WTC11 (cell line): ENCODE data around the gene KRTAP2-1. TPM values are rescaled to one million over a fixed set of nuclear protein-coding genes. Genes with fewer than 3 reads are reported as not detected.
"Not testable (repeated sequence)": the region's sequence is repeated elsewhere in the genome, so short reads cannot be mapped to it uniquely, and the experiment has no call there.

Experiments used
- ATAC-seq: fragments of 200-7000 bp; cut with Tn5 transposase; 2 replicates; pipeline ENCODE4 v1.10.0; 2021; ENCODE audit warnings: mild to moderate bottlenecking, moderate library complexity
- Bru-seq: library from RNA; stranded (reverse); fragments of 400-500 nt; gene quantifications from one replicate; lab custom pipeline; 2021; lab: Mats Ljungman, UMichigan
- CTCF ChIA-PET: fragments of 300-600 bp; sonication (Branson Sonifier 250); formaldehyde crosslinking; loops from one replicate; lab custom pipeline; 2021; ENCODE audit warnings: antibody characterized with exemption; lab: Charles Lee
- POLR2A ChIA-PET: fragments of 350-600 bp; sonication (Branson Sonifier 250); formaldehyde crosslinking; loops from one replicate; lab custom pipeline; 2021; ENCODE audit warnings: antibody characterized with exemption; lab: Charles Lee
- DNase-seq: peaks from one replicate; pipeline ENCODE4 v3.0.0; 2021; ENCODE audit warnings: low spot score
- H3K27ac Mint-ChIP-seq: 2 replicates; pipeline ENCODE4 v1.8.0; 2021; ENCODE audit warnings: mixed read lengths
- H3K27me3 Mint-ChIP-seq: 2 replicates; pipeline ENCODE4 v1.8.0; 2021; ENCODE audit warnings: low read depth, mild to moderate bottlenecking, moderate library complexity, mixed read lengths
- H3K36me3 Mint-ChIP-seq: 2 replicates; pipeline ENCODE4 v1.8.0; 2021; ENCODE audit warnings: mixed read lengths
- H3K4me1 Mint-ChIP-seq: 2 replicates; pipeline ENCODE4 v1.8.0; 2022; ENCODE audit warnings: mixed read lengths
- H3K4me3 Mint-ChIP-seq: 2 replicates; pipeline ENCODE4 v1.8.0; 2021; ENCODE audit warnings: mild to moderate bottlenecking, moderate library complexity, mixed read lengths
- H3K9me3 Mint-ChIP-seq: 2 replicates; pipeline ENCODE4 v1.8.0; 2021; ENCODE audit warnings: mixed read lengths
- ARID4B ChIP-seq: sonication (generic); formaldehyde crosslinking; IDR thresholded peaks from 2 replicates; pipeline ENCODE4 v1.8.0; 2023; ENCODE audit warnings: missing genetic modification reagents, mild to moderate bottlenecking, borderline replicate concordance
- CREM ChIP-seq: sonication (generic); formaldehyde crosslinking; IDR thresholded peaks from 2 replicates; pipeline ENCODE4 v1.8.1; 2022; ENCODE audit warnings: mild to moderate bottlenecking, missing genetic modification reagents, moderate library complexity
- ESRRA ChIP-seq: sonication (generic); formaldehyde crosslinking; IDR thresholded peaks from 2 replicates; pipeline ENCODE4 v1.8.1; 2022; ENCODE audit warnings: mild to moderate bottlenecking, missing genetic modification reagents, borderline replicate concordance
- ETV6 ChIP-seq: sonication (generic); formaldehyde crosslinking; IDR thresholded peaks from 2 replicates; pipeline ENCODE4 v1.8.1; 2022; ENCODE audit warnings: mild to moderate bottlenecking, missing genetic modification reagents
- GABPB1 ChIP-seq: sonication (generic); formaldehyde crosslinking; IDR thresholded peaks from 2 replicates; pipeline ENCODE4 v1.8.1; 2023; ENCODE audit warnings: mild to moderate bottlenecking, missing genetic modification reagents
- GTF2I ChIP-seq: fragments of 250-450 bp; sonication (Bioruptor Pico); conservative IDR thresholded peaks from 2 replicates; pipeline ENCODE4 v1.4.0; 2021; ENCODE audit warnings: mild to moderate bottlenecking
- JAZF1 ChIP-seq: fragments of 250-450 bp; sonication (Bioruptor Pico); IDR thresholded peaks from 2 replicates; pipeline ENCODE4 v1.9.0; 2021; ENCODE audit warnings: moderate library complexity, mild to moderate bottlenecking, inconsistent platforms
- KAT7 ChIP-seq: sonication (generic); formaldehyde crosslinking; IDR thresholded peaks from 2 replicates; pipeline ENCODE4 v1.8.1; 2023; ENCODE audit warnings: missing genetic modification reagents, mild to moderate bottlenecking, borderline replicate concordance
- NFATC4 ChIP-seq: fragments of 250-450 bp; sonication (Bioruptor Pico); IDR thresholded peaks from 2 replicates; pipeline ENCODE4 v1.9.0; 2021; ENCODE audit warnings: mild to moderate bottlenecking
- NFE2L1 ChIP-seq: sonication (generic); formaldehyde crosslinking; IDR thresholded peaks from 2 replicates; pipeline ENCODE4 v1.8.1; 2023; ENCODE audit warnings: missing genetic modification reagents
- PRRX2 ChIP-seq: fragments of 250-450 bp; sonication (Bioruptor Pico); IDR thresholded peaks from 2 replicates; pipeline ENCODE4 v1.8.0; 2021; ENCODE audit warnings: mild to moderate bottlenecking
- RORB ChIP-seq: fragments of 250-450 bp; sonication (Bioruptor Pico); IDR thresholded peaks from 2 replicates; pipeline ENCODE4 v1.9.0; 2021; ENCODE audit warnings: mild to moderate bottlenecking
- TCF7 ChIP-seq: sonication (generic); formaldehyde crosslinking; IDR thresholded peaks from 2 replicates; pipeline ENCODE4 v1.8.0; 2022; ENCODE audit warnings: mild to moderate bottlenecking, low read depth, missing genetic modification reagents, moderate library complexity
- TEAD4 ChIP-seq: sonication (generic); formaldehyde crosslinking; IDR thresholded peaks from 2 replicates; pipeline ENCODE4 v1.8.0; 2022; ENCODE audit warnings: mild to moderate bottlenecking, missing genetic modification reagents
- ZBTB21 ChIP-seq: sonication (generic); formaldehyde crosslinking; IDR thresholded peaks from 2 replicates; pipeline ENCODE4 v1.8.1; 2023; ENCODE audit warnings: mild to moderate bottlenecking, missing genetic modification reagents, borderline replicate concordance
- ZNF219 ChIP-seq: sonication (generic); formaldehyde crosslinking; IDR thresholded peaks from 2 replicates; pipeline ENCODE4 v1.8.0; 2023; ENCODE audit warnings: missing genetic modification reagents, mild to moderate bottlenecking, borderline replicate concordance
- ZNF317 ChIP-seq: sonication (generic); formaldehyde crosslinking; IDR thresholded peaks from 2 replicates; pipeline ENCODE4 v1.8.1; 2023; ENCODE audit warnings: low read depth, mild to moderate bottlenecking, moderate library complexity, missing genetic modification reagents, borderline replicate concordance
- ZNF423 ChIP-seq: fragments of 250-450 bp; sonication (Bioruptor Pico); IDR thresholded peaks from 2 replicates; pipeline ENCODE4 v2.1.2; 2022; ENCODE audit warnings: mild to moderate bottlenecking, moderate library complexity
- ZNF425 ChIP-seq: fragments of 250-450 bp; sonication (Bioruptor Pico); conservative IDR thresholded peaks from 2 replicates; pipeline ENCODE4 v1.9.0; 2021; ENCODE audit warnings: mild to moderate bottlenecking
- ZSCAN18 ChIP-seq: fragments of 250-450 bp; sonication (Bioruptor Pico); IDR thresholded peaks from 2 replicates; pipeline ENCODE4 v2.1.2; 2022; ENCODE audit warnings: mild to moderate bottlenecking, moderate library complexity
- long read RNA-seq, 3 experiments: library from RNA in 1 of 3; library from capped mRNA in 1 of 3; library from polyadenylated mRNA in 1 of 3; unstranded in 2 of 3; stranded (forward) in 1 of 3; transcript quantifications; one replicate each; pipeline ENCODE4 v2.0.0, GENCODE V29; 2021
- total RNA-seq: library from RNA; stranded (reverse); gene quantifications from 3 replicates; pipeline ENCODE4 v1.2.3, GENCODE V29; 2021
- TF ChIP-seq, protein P1 (sequence below): fragments of 250-450 bp; sonication (Bioruptor Pico); IDR thresholded peaks from 2 replicates; pipeline ENCODE4 v1.9.0; 2021; ENCODE audit warnings: mild to moderate bottlenecking, borderline replicate concordance

Gene KRTAP2-1
- not detected in 3 replicates for total RNA-seq
- not detected for Bru-seq, nascent RNA
- long read RNA-seq, experiment 1, result 0 reads
- long read RNA-seq, experiment 2, result 0 reads
- long read RNA-seq, experiment 3, result 0 reads

DNA sequence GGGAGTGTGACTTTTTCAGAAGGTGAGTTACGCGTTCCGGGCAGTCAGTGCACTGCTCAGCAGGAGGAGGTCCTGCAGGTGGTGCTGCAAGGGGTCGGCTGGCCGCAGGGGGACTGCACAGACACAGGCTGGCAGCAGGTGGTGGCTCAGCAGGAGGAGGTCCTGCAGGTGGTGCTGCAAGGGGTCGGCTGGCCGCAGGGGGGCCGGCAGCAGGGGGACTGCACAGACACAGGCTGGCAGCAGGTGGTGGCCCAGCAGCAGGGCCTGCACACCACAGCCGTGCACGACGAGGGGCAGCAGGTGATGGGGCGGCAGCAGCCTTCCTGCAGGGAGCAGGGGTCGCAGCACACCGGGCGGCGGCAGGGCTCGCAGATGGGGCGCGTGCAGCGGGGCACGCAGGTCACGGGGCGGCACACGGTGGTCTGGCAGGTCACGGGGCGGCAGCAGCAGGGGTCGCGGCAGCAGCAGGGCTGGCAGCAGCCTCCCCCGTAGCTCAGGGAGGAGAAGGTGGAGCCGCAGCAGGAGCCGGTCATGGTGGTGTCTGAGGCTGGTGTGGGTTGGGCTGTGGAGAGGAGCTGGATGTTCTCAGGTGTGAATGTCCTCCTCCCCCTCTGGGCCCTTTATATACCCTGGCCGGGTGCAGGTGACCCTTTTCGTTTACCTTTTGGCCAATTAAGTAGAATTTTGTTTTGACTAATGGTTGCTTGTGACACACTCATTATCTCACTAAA is at the start of gene KRTAP2-1:
Gene KRTAP2-1 (minus strand): TSS at position 582 of the 731 bp plus-strand sequence. CDS start 49 bp downstream, at position 533.
- Mint-ChIP-seq H3K9me3 (peaks cover 18% of the 10 kb centered on the region), H3K4me1 (peaks cover 24% of the 10 kb centered on the region)
- H3K27ac Mint-ChIP-seq, POLR2A ChIA-PET, H3K4me3 Mint-ChIP-seq, CTCF ChIA-PET, H3K27me3 Mint-ChIP-seq, H3K36me3 Mint-ChIP-seq: not testable (repeated sequence)
- ATAC-seq, result peak; percentile 32; the same call in 1 of the 2 replicates
- peak; percentile 95 for TF ChIP-seq ZNF423 (CRISPR knock-in tag)
- TF ChIP-seq, all 79 proteins: peak for 1; not testable (repeated sequence) for 78
- DNase-seq, result not testable (repeated sequence)

- POLR2A ChIA-PET, result no interaction called here
Measured at GRCh38 chr17:41096055-41096454, 48.9 kb upstream of the KRTAP2-1 start.

More at GRCh38 chr17:41096055-41096454, 48.9 kb upstream of the KRTAP2-1 start:
- TF ChIP-seq ZNF425 (no peak), ZSCAN18 (no peak), JAZF1 (CRISPR knock-in tag) (no peak), KAT7 (CRISPR knock-in tag) (no peak), ZBTB21 (no peak), ZNF317 (no peak), ESRRA (CRISPR knock-in tag) (no peak), ETV6 (CRISPR knock-in tag) (no peak), PRRX2 (CRISPR knock-in tag) (no peak), GABPB1 (no peak), NFE2L1 (CRISPR knock-in tag) (no peak), CREM (CRISPR knock-in tag) (no peak), TEAD4 (CRISPR knock-in tag) (no peak), ZNF219 (CRISPR knock-in tag) (no peak), RORB (CRISPR knock-in tag) (no peak), ARID4B (CRISPR knock-in tag) (no peak), NFATC4 (CRISPR knock-in tag) (no peak), GTF2I (no peak), TCF7 (CRISPR knock-in tag) (no peak)
- TF ChIP-seq, protein P1, sequence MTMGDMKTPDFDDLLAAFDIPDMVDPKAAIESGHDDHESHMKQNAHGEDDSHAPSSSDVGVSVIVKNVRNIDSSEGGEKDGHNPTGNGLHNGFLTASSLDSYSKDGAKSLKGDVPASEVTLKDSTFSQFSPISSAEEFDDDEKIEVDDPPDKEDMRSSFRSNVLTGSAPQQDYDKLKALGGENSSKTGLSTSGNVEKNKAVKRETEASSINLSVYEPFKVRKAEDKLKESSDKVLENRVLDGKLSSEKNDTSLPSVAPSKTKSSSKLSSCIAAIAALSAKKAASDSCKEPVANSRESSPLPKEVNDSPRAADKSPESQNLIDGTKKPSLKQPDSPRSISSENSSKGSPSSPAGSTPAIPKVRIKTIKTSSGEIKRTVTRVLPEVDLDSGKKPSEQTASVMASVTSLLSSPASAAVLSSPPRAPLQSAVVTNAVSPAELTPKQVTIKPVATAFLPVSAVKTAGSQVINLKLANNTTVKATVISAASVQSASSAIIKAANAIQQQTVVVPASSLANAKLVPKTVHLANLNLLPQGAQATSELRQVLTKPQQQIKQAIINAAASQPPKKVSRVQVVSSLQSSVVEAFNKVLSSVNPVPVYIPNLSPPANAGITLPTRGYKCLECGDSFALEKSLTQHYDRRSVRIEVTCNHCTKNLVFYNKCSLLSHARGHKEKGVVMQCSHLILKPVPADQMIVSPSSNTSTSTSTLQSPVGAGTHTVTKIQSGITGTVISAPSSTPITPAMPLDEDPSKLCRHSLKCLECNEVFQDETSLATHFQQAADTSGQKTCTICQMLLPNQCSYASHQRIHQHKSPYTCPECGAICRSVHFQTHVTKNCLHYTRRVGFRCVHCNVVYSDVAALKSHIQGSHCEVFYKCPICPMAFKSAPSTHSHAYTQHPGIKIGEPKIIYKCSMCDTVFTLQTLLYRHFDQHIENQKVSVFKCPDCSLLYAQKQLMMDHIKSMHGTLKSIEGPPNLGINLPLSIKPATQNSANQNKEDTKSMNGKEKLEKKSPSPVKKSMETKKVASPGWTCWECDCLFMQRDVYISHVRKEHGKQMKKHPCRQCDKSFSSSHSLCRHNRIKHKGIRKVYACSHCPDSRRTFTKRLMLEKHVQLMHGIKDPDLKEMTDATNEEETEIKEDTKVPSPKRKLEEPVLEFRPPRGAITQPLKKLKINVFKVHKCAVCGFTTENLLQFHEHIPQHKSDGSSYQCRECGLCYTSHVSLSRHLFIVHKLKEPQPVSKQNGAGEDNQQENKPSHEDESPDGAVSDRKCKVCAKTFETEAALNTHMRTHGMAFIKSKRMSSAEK (CRISPR knock-in tag), result no peak
- peaks cover 25% of the 10 kb centered on the region for H3K4me1 Mint-ChIP-seq
- no peak overlapping the region for H3K4me3 Mint-ChIP-seq
- CTCF ChIA-PET, result interaction anchor here (0.8 kb wide), 1 partner anchor 553 kb away, joined by 5 read pairs; no protein-coding TSS in a partner anchor
- H3K9me3 Mint-ChIP-seq, result peaks cover 43% of the 10 kb centered on the region
- no peak for DNase-seq
- no peak for ATAC-seq
- H3K36me3 Mint-ChIP-seq, result peaks cover 32% of the 10 kb centered on the region
- H3K27me3 Mint-ChIP-seq, result no peaks in the 10 kb centered on the region
- H3K27ac Mint-ChIP-seq, result no peak overlapping the region
